Measurements from ENCODE around the gene TCP11L2. TPM values are rescaled to one million over a fixed set of nuclear protein-coding genes. Genes with fewer than 3 reads are reported as not detected.
A peak's percentile ranks its signal among the peaks of the same experiment; 100 is the strongest.

The TCP11L2 gene
- total RNA-seq = 10 to 100 TPM; 40.9 to 50.8 TPM

GRCh38 chr12:106302401-106303201 lies at the start of gene TCP11L2:
TCP11L2 (plus strand) TSS chr12:106302733; CDS start chr12:106311076, 8,343 bp downstream.
- Mint-ChIP-seq H3K9me3 (no peaks in the 10 kb centered on the region), H3K36me3 (no peaks in the 10 kb centered on the region), H3K27me3 (no peaks in the 10 kb centered on the region), H3K4me1 (peaks cover 30% of the 10 kb centered on the region), H3K4me3 (peak within 1 kb of the TSS; percentile 97), H3K27ac (peak within 1 kb of the TSS; percentile 100)
- ATAC-seq (ENCODE audit: low read depth) (peak; percentile 75), DNase-seq (peak; percentile 94)
- POLR2A ChIA-PET = interaction anchor here (3.0 to 3.9 kb wide), 2 partner anchors 55 to 653 kb away, joined by 8 to 23 read pairs; partner anchors contain the start of genes POLR3B and TMEM263

GRCh38 chr12:106254724-106255123 lies 47.8 kb upstream of the TCP11L2 start:
- Mint-ChIP-seq H3K4me3 (no peak overlapping the region), H3K27me3 (no peaks in the 10 kb centered on the region), H3K9me3 (no peaks in the 10 kb centered on the region), H3K36me3 (no peaks in the 10 kb centered on the region), H3K4me1 (no peaks in the 10 kb centered on the region), H3K27ac (no peak overlapping the region)
- POLR2A ChIA-PET = no interaction called here
- ATAC-seq (ENCODE audit: low read depth) (no peak), DNase-seq (no peak)

- H3K27me3 Mint-ChIP-seq = no peaks in the 10 kb centered on the region
- no peaks in the 10 kb centered on the region for H3K9me3 Mint-ChIP-seq
- no peak for ATAC-seq (ENCODE audit: low read depth)
- H3K27ac Mint-ChIP-seq = no peak overlapping the region
- POLR2A ChIA-PET = no interaction called here
- H3K36me3 Mint-ChIP-seq = no peaks in the 10 kb centered on the region
- no peak for DNase-seq
- no peak overlapping the region for H3K4me3 Mint-ChIP-seq
- H3K4me1 Mint-ChIP-seq = no peaks in the 10 kb centered on the region
Measured at GRCh38 chr12:106255493-106255892, 47.0 kb upstream of the TCP11L2 start.

GRCh38 chr12:106255952-106256351 lies 46.6 kb upstream of the TCP11L2 start:
- DNase-seq (no peak), ATAC-seq (ENCODE audit: low read depth) (no peak)
- Mint-ChIP-seq H3K4me3 (no peak overlapping the region), H3K27ac (no peak overlapping the region), H3K27me3 (no peaks in the 10 kb centered on the region), H3K4me1 (no peaks in the 10 kb centered on the region), H3K9me3 (no peaks in the 10 kb centered on the region), H3K36me3 (no peaks in the 10 kb centered on the region)
- POLR2A ChIA-PET = no interaction called here

GRCh38 chr12:106256524-106256923 lies 46.0 kb upstream of the TCP11L2 start:
- H3K27me3 Mint-ChIP-seq = no peaks in the 10 kb centered on the region
- no peak for ATAC-seq (ENCODE audit: low read depth)
- H3K27ac Mint-ChIP-seq = no peak overlapping the region
- POLR2A ChIA-PET = no interaction called here
- H3K4me1 Mint-ChIP-seq = no peaks in the 10 kb centered on the region
- H3K9me3 Mint-ChIP-seq = no peaks in the 10 kb centered on the region
- no peak for DNase-seq
- no peak overlapping the region for H3K4me3 Mint-ChIP-seq
- no peaks in the 10 kb centered on the region for H3K36me3 Mint-ChIP-seq

- ATAC-seq (ENCODE audit: low read depth) = no peak
- no peak overlapping the region for H3K4me3 Mint-ChIP-seq
- H3K9me3 Mint-ChIP-seq = no peaks in the 10 kb centered on the region
- no peaks in the 10 kb centered on the region for H3K27me3 Mint-ChIP-seq
- H3K4me1 Mint-ChIP-seq = no peaks in the 10 kb centered on the region
- POLR2A ChIA-PET = no interaction called here
- no peak overlapping the region for H3K27ac Mint-ChIP-seq
- no peak for DNase-seq
- H3K36me3 Mint-ChIP-seq = no peaks in the 10 kb centered on the region
Measured at GRCh38 chr12:106258226-106258625, 44.3 kb upstream of the TCP11L2 start.

GRCh38 chr12:106258935-106259334 lies 43.6 kb upstream of the TCP11L2 start:
- ATAC-seq (ENCODE audit: low read depth) (no peak), DNase-seq (no peak)
- Mint-ChIP-seq H3K27me3 (no peaks in the 10 kb centered on the region), H3K36me3 (no peaks in the 10 kb centered on the region), H3K4me1 (no peaks in the 10 kb centered on the region), H3K27ac (no peak overlapping the region), H3K4me3 (no peak overlapping the region), H3K9me3 (no peaks in the 10 kb centered on the region)
- POLR2A ChIA-PET = no interaction called here

GRCh38 chr12:106265116-106265515 lies 37.4 kb upstream of the TCP11L2 start:
- peaks cover 13% of the 10 kb centered on the region for H3K27me3 Mint-ChIP-seq
- H3K27ac Mint-ChIP-seq = no peak overlapping the region
- ATAC-seq (ENCODE audit: low read depth) (no peak), DNase-seq (no peak)
- no peaks in the 10 kb centered on the region for H3K9me3 Mint-ChIP-seq
- H3K4me1 Mint-ChIP-seq = peaks cover 18% of the 10 kb centered on the region
- POLR2A ChIA-PET = no interaction called here
- H3K4me3 Mint-ChIP-seq = no peak overlapping the region
- no peaks in the 10 kb centered on the region for H3K36me3 Mint-ChIP-seq

- Mint-ChIP-seq H3K27me3 (peaks cover 14% of the 10 kb centered on the region), H3K9me3 (no peaks in the 10 kb centered on the region), H3K27ac (no peak overlapping the region)
Measured at GRCh38 chr12:106267535-106267934, 35.0 kb upstream of the TCP11L2 start.

GRCh38 chr12:106269150-106269771 lies 33.3 kb upstream of the TCP11L2 start:
- Mint-ChIP-seq H3K36me3 (no peaks in the 10 kb centered on the region), H3K9me3 (no peaks in the 10 kb centered on the region), H3K4me1 (peaks cover 18% of the 10 kb centered on the region), H3K27ac (no peak overlapping the region), H3K27me3 (peaks cover 13% of the 10 kb centered on the region), H3K4me3 (no peak overlapping the region)
- POLR2A ChIA-PET = no interaction called here
- DNase-seq = no peak
- ATAC-seq (ENCODE audit: low read depth) = no peak

More at GRCh38 chr12:106267535-106267934, 35.0 kb upstream of the TCP11L2 start:
- H3K4me1 Mint-ChIP-seq = peaks cover 18% of the 10 kb centered on the region
- no peaks in the 10 kb centered on the region for H3K36me3 Mint-ChIP-seq
- ATAC-seq (ENCODE audit: low read depth) (peak; percentile 50), DNase-seq (no peak)
- POLR2A ChIA-PET = no interaction called here
- H3K4me3 Mint-ChIP-seq = no peak overlapping the region

- H3K9me3 Mint-ChIP-seq = no peaks in the 10 kb centered on the region
- ATAC-seq (ENCODE audit: low read depth) (no peak), DNase-seq (no peak)
- H3K4me1 Mint-ChIP-seq = peaks cover 18% of the 10 kb centered on the region
- no peak overlapping the region for H3K4me3 Mint-ChIP-seq
- H3K36me3 Mint-ChIP-seq = no peaks in the 10 kb centered on the region
- H3K27ac Mint-ChIP-seq = no peak overlapping the region
- POLR2A ChIA-PET = no interaction called here
- peaks cover 7% of the 10 kb centered on the region for H3K27me3 Mint-ChIP-seq
Measured at GRCh38 chr12:106271575-106272505, 30.7 kb upstream of the TCP11L2 start.

- H3K4me3 Mint-ChIP-seq = no peak overlapping the region
- no peaks in the 10 kb centered on the region for H3K36me3 Mint-ChIP-seq
- H3K4me1 Mint-ChIP-seq = peaks cover 6% of the 10 kb centered on the region
- no peaks in the 10 kb centered on the region for H3K9me3 Mint-ChIP-seq
- peaks cover 5% of the 10 kb centered on the region for H3K27me3 Mint-ChIP-seq
- POLR2A ChIA-PET = no interaction called here
- ATAC-seq (ENCODE audit: low read depth) (no peak), DNase-seq (no peak)
- H3K27ac Mint-ChIP-seq = no peak overlapping the region
Measured at GRCh38 chr12:106273491-106273890, 29.0 kb upstream of the TCP11L2 start.

- Mint-ChIP-seq H3K27me3 (peaks cover 5% of the 10 kb centered on the region), H3K36me3 (no peaks in the 10 kb centered on the region), H3K9me3 (no peaks in the 10 kb centered on the region), H3K4me1 (peaks cover 4% of the 10 kb centered on the region), H3K27ac (no peak overlapping the region), H3K4me3 (no peak overlapping the region)
- ATAC-seq (ENCODE audit: low read depth) (no peak), DNase-seq (no peak)
- POLR2A ChIA-PET = no interaction called here
Measured at GRCh38 chr12:106274012-106274411, 28.5 kb upstream of the TCP11L2 start.

Data from activated naive CD8-positive, alpha-beta T cell treated with anti-CD3 and anti-CD28 coated beads, Interleukin-2, amount 10 ng/mL, durations not matched to agents 7 days and 5 days (primary cell).